ENCODE measurements around the gene AVPI1. TPM values are rescaled to one million over a fixed set of nuclear protein-coding genes. Genes with fewer than 3 reads are reported as not detected.
A peak's percentile ranks its signal among the peaks of the same experiment; 100 is the strongest.

Gene AVPI1
- total RNA-seq, 1 donor from 2014 or later: 2.6 TPM

- Histone ChIP-seq H3F3A (ENCODE audit: low read depth) (peaks cover 8% of the 10 kb centered on the region), H3K27ac (no peak overlapping the region), H3K4me2 (no peak overlapping the region), H3K9me3 (ENCODE audit: low read depth) (no peaks in the 10 kb centered on the region), H4K20me1 (ENCODE audit: low read depth) (peaks cover 34% of the 10 kb centered on the region), H3K4me3 (no peak overlapping the region), H3K4me1 (peaks cover 10% of the 10 kb centered on the region), H3K36me3 (peaks cover 7% of the 10 kb centered on the region), H3K9ac (no peak overlapping the region), H3K27me3 (no peaks in the 10 kb centered on the region), H2AFZ (replicated peaks) (no peak overlapping the region), H3K79me2 (ENCODE audit: low read depth) (peaks cover 59% of the 10 kb centered on the region)
- peaks cover 8% of the 10 kb centered on the region for H3K4me1 Mint-ChIP-seq
- peaks cover 23% of the 10 kb centered on the region for H3K36me3 Mint-ChIP-seq
- H3K9me3 Mint-ChIP-seq: no peaks in the 10 kb centered on the region
- H3K27me3 Mint-ChIP-seq (ENCODE audit: insufficient read depth, low read depth): peaks cover 2% of the 10 kb centered on the region
- no peak overlapping the region for H3K27ac Mint-ChIP-seq
- no peak for TF ChIP-seq CTCF (IDR thresholded peaks at IDR 0.05)
- TF ChIP-seq EZH2phosphoT487 (IDR thresholded peaks at IDR 0.05): no peak
- no peak for TF ChIP-seq EZH2 (IDR thresholded peaks at IDR 0.05)
- DNase-seq (ENCODE audit: low spot score): no peak
- H3K4me3 Mint-ChIP-seq: no peak overlapping the region
These were observed 38.3 kb downstream of the AVPI1 start for GRCh38 chr10:97648562-97649404.

DNA sequence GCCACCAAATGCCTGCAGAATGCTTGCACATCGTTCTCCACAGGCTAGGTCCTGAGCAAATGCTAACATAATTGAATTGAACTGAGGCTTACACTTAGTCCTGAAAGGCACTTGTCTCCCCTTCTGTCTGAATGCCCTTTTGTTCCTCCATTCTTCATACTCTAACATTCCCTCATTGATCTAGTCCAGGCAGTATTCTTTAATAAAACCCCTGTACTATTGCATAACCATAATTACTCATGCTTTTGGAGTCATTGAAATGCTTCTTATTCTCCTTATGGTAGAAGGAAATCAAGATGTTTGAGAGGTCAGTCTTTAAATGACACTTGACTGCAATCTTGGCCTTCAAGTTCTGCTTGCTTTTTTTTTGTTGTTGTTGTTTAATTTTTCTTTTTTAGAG is 39.5 kb downstream of the AVPI1 start:
- Histone ChIP-seq H4K20me1 (ENCODE audit: low read depth) (peaks cover 44% of the 10 kb centered on the region), H2AFZ (replicated peaks) (no peak overlapping the region), H3K36me3 (no peaks in the 10 kb centered on the region), H3F3A (ENCODE audit: low read depth) (peaks cover 8% of the 10 kb centered on the region), H3K4me2 (no peak overlapping the region), H3K27ac (peak overlapping the region; percentile 6), H3K27me3 (no peaks in the 10 kb centered on the region), H3K9me3 (ENCODE audit: low read depth) (no peaks in the 10 kb centered on the region), H3K4me3 (no peak overlapping the region), H3K79me2 (ENCODE audit: low read depth) (peaks cover 71% of the 10 kb centered on the region), H3K4me1 (peaks cover 10% of the 10 kb centered on the region), H3K9ac (no peak overlapping the region)
- H3K27me3 Mint-ChIP-seq (ENCODE audit: insufficient read depth, low read depth): peaks cover 2% of the 10 kb centered on the region
- H3K36me3 Mint-ChIP-seq: peaks cover 22% of the 10 kb centered on the region
- H3K9me3 Mint-ChIP-seq: no peaks in the 10 kb centered on the region
- no peak for TF ChIP-seq CTCF (IDR thresholded peaks at IDR 0.05)
- H3K4me1 Mint-ChIP-seq: peaks cover 16% of the 10 kb centered on the region
- no peak overlapping the region for H3K4me3 Mint-ChIP-seq
- no peak overlapping the region for H3K27ac Mint-ChIP-seq
- DNase-seq (ENCODE audit: low spot score): peak; percentile 20

- H3K4me1 ChIP-seq: peaks cover 21% of the 10 kb centered on the region
- no peak overlapping the region for H3K4me2 ChIP-seq
- H3K9ac ChIP-seq: no peak overlapping the region
- Mint-ChIP-seq H3K9me3 (no peaks in the 10 kb centered on the region), H3K27me3 (ENCODE audit: insufficient read depth, low read depth) (peaks cover 8% of the 10 kb centered on the region), H3K4me3 (no peak overlapping the region), H3K36me3 (peaks cover 19% of the 10 kb centered on the region), H3K4me1 (peaks cover 28% of the 10 kb centered on the region), H3K27ac (no peak overlapping the region)
- no peak for DNase-seq (ENCODE audit: low spot score)
- H3K4me3 ChIP-seq: no peak overlapping the region
- H4K20me1 ChIP-seq (ENCODE audit: low read depth): peaks cover 60% of the 10 kb centered on the region
- no peak overlapping the region for H3K27ac ChIP-seq
- no peak for TF ChIP-seq EZH2 (IDR thresholded peaks at IDR 0.05)
- no peak for TF ChIP-seq EZH2phosphoT487 (IDR thresholded peaks at IDR 0.05)
- no peak for TF ChIP-seq CTCF (IDR thresholded peaks at IDR 0.05)
- peaks cover 11% of the 10 kb centered on the region for H3F3A ChIP-seq (ENCODE audit: low read depth)
- no peaks in the 10 kb centered on the region for H3K36me3 ChIP-seq
- no peak overlapping the region for H2AFZ ChIP-seq (replicated peaks)
- no peaks in the 10 kb centered on the region for H3K9me3 ChIP-seq (ENCODE audit: low read depth)
- H3K79me2 ChIP-seq (ENCODE audit: low read depth): peaks cover 83% of the 10 kb centered on the region
- no peaks in the 10 kb centered on the region for H3K27me3 ChIP-seq
These were observed 42.1 kb downstream of the AVPI1 start for GRCh38 chr10:97644936-97645335.
